Testis (tissue), 3 donors: Measurements from ENCODE around the gene OR2L13. TPM values are rescaled to one million over a fixed set of nuclear protein-coding genes. Genes with fewer than 3 reads are reported as not detected.
"Not testable (repeated sequence)": the region's sequence is repeated elsewhere in the genome, so short reads cannot be mapped to it uniquely, and the experiment has no call there.

Experiments used
- DNase-seq: peaks from one replicate; pipeline ENCODE4 v3.0.0-alpha.2; 2019
- H3K27ac ChIP-seq, 2 donors: fragments of 200-600 bp; sonication (generic); one replicate each; pipeline ENCODE4 v1.5.1; 2019
- H3K27me3 ChIP-seq: fragments of 200-600 bp; sonication (generic); one replicate; pipeline ENCODE4 v1.5.1; 2019
- H3K36me3 ChIP-seq: fragments of 200-600 bp; sonication (generic); one replicate; pipeline ENCODE4 v1.5.1; 2017; ENCODE audit warnings: low read depth; ENCODE audit errors: missing control alignments
- H3K4me1 ChIP-seq: fragments of 200-600 bp; sonication (generic); one replicate; pipeline ENCODE4 v1.5.1; 2019
- H3K4me3 ChIP-seq, 2 donors: fragments of 200-600 bp; sonication (generic); one replicate each; pipeline ENCODE4 v1.5.1; 2017 to 2019
- H3K9me3 ChIP-seq: fragments of 200-600 bp; sonication (generic); one replicate; pipeline ENCODE4 v1.5.1; 2017
- POLR2A ChIP-seq: fragments of 450-650 bp; IDR thresholded peaks from one replicate; pipeline ENCODE4 v1.6.1; 2017; ENCODE audit warnings: antibody characterized with exemption, mild to moderate bottlenecking, moderate library complexity
- WGBS, 2 donors: methylation state at CpG; one replicate each; pipeline ENCODE4 v1.1.5; 2018; 5-methylcytosine and 5-hydroxymethylcytosine counted together
- intact Hi-C: fragments of 100-400 bp; cut with DNase I; formaldehyde crosslinking; loops from one replicate; pipeline ENCODE4 v1.15.1; 2023; ENCODE audit warnings: low total_unique reads
- polyA plus RNA-seq: library from polyadenylated mRNA; stranded (reverse); fragments of 350-450 nt; fragmentation: Illumina TruSeq; extraction: RNeasy Lipid Tissue Mini Kit (QIAGEN cat#74804); gene quantifications from one replicate; pipeline ENCODE4 v1.2.3, GENCODE V29; 2014; ENCODE audit warnings: low read depth, low replicate concordance; ENCODE audit not compliant: insufficient read depth
- total RNA-seq, 2 donors: library from RNA; depleted of rRNA; stranded (reverse); fragments of >200 nt; gene quantifications; one replicate each; pipeline ENCODE4 v1.2.3, GENCODE V29; 2016
- TF ChIP-seq, protein P1 (sequence below), 3 experiments: fragments of 450-650 bp in 2 of 3; fragments of 200-600 bp in 1 of 3; sonication (generic) in 1 of 3; IDR thresholded peaks; one replicate each; pipeline ENCODE4 v1.5.1; 2016 to 2019; ENCODE audit warnings: antibody characterized with exemption in 3 of 3, mild to moderate bottlenecking in 2 of 3, moderate library complexity in 1 of 3

The OR2L13 gene
- total and polyA plus RNA-seq, 3 donors from 2014 or later, result 0.12 to 1.0 (median 0.63) TPM

DNA sequence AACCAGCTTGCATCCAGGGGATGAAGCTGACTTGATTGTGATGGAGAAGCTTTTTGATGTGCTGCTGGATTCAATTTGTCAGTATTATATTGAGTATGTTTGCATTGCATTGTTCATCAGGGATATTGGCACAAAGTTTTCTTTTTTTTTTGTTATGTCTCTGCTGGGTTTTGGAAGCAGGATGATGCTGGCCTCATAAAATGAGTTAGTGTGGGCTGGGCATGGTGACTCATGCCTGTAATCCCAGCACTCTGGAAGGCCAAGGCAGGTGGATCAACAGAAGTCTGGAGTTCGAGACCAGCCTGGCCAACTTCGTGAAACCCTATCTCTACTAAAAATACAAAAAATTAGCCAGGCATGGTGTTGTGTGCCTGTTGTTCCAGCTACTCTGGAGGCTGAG lies 39.7 kb upstream of the OR2L13 start:
- TF ChIP-seq, protein P1, sequence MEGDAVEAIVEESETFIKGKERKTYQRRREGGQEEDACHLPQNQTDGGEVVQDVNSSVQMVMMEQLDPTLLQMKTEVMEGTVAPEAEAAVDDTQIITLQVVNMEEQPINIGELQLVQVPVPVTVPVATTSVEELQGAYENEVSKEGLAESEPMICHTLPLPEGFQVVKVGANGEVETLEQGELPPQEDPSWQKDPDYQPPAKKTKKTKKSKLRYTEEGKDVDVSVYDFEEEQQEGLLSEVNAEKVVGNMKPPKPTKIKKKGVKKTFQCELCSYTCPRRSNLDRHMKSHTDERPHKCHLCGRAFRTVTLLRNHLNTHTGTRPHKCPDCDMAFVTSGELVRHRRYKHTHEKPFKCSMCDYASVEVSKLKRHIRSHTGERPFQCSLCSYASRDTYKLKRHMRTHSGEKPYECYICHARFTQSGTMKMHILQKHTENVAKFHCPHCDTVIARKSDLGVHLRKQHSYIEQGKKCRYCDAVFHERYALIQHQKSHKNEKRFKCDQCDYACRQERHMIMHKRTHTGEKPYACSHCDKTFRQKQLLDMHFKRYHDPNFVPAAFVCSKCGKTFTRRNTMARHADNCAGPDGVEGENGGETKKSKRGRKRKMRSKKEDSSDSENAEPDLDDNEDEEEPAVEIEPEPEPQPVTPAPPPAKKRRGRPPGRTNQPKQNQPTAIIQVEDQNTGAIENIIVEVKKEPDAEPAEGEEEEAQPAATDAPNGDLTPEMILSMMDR (IDR thresholded peaks at IDR 0.05), result no peak
- no peak for TF ChIP-seq POLR2A
- Histone ChIP-seq H3K27ac (no peak overlapping the region), H3K36me3 (no peaks in the 10 kb centered on the region), H3K27me3 (no peaks in the 10 kb centered on the region), H3K4me3 (no peak overlapping the region), H3K9me3 (no peaks in the 10 kb centered on the region), H3K4me1 (no peaks in the 10 kb centered on the region)
- 76 to 82% methylated on average over 2 of the region's 2 CpGs for WGBS, 2 donors
- intact Hi-C loops, result no loop called here
- no peak for DNase-seq

DNA sequence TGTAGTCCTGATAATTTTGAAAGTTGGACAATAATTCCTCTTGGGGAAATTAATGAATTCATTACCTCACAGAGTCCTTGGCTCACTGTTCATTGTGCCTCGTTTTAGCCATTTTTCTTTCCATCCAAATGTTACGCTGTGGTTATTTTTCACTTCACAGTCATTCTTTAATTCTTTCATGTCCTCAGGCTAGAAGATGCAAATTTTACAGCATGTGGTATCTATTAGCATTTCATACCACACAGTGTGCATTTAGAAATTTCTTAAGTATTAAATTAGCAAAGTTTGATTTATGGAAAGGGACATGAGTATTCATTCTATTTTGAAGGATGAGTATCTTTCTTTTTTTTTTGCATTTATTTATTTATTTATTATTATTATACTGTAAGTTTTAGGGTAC lies 29.9 kb upstream of the OR2L13 start:
- no peaks in the 10 kb centered on the region for H3K27me3 ChIP-seq

DNA sequence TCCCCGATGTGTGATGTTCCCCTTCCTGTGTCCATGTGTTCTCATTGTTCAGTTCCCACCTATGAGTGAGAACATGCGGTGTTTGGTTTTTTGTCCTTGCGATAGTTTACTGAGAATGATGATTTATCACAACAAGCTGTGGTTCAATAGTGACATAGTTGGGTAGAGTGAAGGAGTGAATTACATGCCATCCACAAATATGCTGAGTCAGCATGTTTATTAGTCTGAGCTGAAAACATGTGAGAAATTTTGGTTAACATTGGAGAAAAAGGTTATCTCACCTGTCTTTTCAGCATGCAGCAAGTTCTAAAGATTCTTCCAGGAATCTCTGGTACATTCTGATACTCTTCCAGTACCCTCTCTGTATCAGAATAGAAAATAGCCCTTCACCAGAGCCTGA lies 29.4 kb upstream of the OR2L13 start:
- no peaks in the 10 kb centered on the region for H3K36me3 ChIP-seq
- H3K4me3 ChIP-seq, result no peak overlapping the region
- H3K9me3 ChIP-seq, result no peaks in the 10 kb centered on the region
- H3K27me3 ChIP-seq, result no peaks in the 10 kb centered on the region
- H3K27ac ChIP-seq, result no peak overlapping the region
- 84 to 100% methylated on average over 3 of the region's 3 CpGs for WGBS, 2 donors
- TF ChIP-seq POLR2A, result no peak
- TF ChIP-seq, protein P1 (IDR thresholded peaks at IDR 0.05), result no peak
- H3K4me1 ChIP-seq, result no peaks in the 10 kb centered on the region
- no peak for DNase-seq
- intact Hi-C loops, result no loop called here

More for the DNA sequence above, 29.9 kb upstream of the OR2L13 start:
- no peak overlapping the region for H3K4me3 ChIP-seq
- H3K4me1 ChIP-seq, result no peaks in the 10 kb centered on the region
- no peak overlapping the region for H3K27ac ChIP-seq
- TF ChIP-seq POLR2A, result no peak
- TF ChIP-seq, protein P1 (IDR thresholded peaks at IDR 0.05), result no peak
- no peaks in the 10 kb centered on the region for H3K36me3 ChIP-seq
- no peak for DNase-seq
- H3K9me3 ChIP-seq, result no peaks in the 10 kb centered on the region
- intact Hi-C loops, result no loop called here
- WGBS, 2 donors, result 67 to 79% methylated on average over 2 of the region's 2 CpGs

DNA sequence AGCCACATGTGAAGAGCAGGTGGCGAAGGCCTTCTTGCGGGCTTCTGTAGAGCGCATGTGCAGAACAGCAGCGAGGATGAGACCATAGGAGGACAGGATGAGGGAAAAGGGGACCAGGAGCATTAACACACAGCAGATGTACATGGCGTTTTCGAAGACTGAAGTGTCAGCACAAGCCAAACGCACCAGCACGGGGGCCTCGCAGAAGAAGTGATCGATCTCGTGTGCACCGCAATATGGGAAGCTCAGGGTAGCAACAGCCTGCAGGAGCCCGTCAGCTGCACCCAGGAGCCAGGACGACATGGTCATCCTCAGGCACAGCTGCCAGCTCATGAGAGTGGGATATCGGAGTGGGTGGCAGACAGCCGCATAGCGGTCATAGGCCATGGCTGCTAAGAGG lies 11.1 kb upstream of the OR2L13 start:
- 43 to 50% methylated on average over 3 to 12 of the region's 17 CpGs for WGBS, 2 donors
- H3K36me3 ChIP-seq, H3K27me3 ChIP-seq, DNase-seq, H3K9me3 ChIP-seq, H3K4me1 ChIP-seq, H3K27ac ChIP-seq, intact Hi-C loops: not testable (repeated sequence)
- peak overlapping the region in 1 of 2 donors; percentile 17 for H3K4me3 ChIP-seq

DNA sequence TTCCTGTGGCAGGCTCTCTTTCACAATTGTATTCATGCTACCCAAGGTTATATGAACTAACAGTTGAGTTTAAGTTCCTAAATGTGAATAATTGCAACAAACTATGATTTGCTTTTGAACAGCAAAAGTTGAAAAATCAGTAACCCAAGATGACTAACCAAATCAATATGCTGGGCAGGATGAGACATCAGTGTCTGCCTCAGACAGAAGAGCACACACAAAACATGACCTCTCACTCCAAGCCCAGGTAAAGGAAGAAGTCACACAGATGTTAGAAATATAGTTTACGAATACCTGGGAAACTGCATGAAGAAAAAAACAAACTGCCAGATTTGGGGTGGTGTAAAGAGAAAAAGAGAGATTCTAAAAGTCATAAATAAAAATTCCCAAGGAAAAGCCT lies 3.5 kb downstream of the OR2L13 start:
- WGBS, 2 donors, result 76 to 77% methylated on average over 1 of the region's 1 CpG
- no peak for DNase-seq
- H3K4me1 ChIP-seq, result no peaks in the 10 kb centered on the region
- no peaks in the 10 kb centered on the region for H3K36me3 ChIP-seq
- H3K9me3 ChIP-seq, result no peaks in the 10 kb centered on the region
- H3K4me3 ChIP-seq, result no peak overlapping the region
- H3K27ac ChIP-seq, result no peak overlapping the region
- H3K27me3 ChIP-seq, result no peaks in the 10 kb centered on the region
- TF ChIP-seq, protein P1 (IDR thresholded peaks at IDR 0.05), result no peak
- no peak for TF ChIP-seq POLR2A
- intact Hi-C loops, result no loop called here
